ENCODE data around the gene BCL2L1.

DNA sequence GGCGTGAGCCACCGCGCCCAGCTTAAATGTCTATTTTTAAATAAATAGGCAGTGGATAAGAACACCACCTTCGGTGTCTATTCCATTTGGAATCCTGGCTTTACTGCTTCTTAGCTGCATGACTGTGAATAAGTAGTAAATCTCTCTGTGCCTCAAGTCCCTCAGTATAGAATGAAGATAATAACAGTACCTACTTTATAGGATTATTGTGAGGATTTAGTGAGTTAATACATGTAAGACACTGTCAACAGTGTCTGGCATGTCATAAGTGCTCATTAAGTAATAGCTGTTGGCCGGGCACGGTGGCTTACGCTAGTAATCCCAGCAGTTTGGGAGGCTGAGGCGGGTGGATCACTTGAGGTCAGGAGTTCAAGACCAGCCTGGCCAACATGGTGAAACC lies 26.6 kb upstream of the BCL2L1 start:
- TF ChIP-seq, protein P1, sequence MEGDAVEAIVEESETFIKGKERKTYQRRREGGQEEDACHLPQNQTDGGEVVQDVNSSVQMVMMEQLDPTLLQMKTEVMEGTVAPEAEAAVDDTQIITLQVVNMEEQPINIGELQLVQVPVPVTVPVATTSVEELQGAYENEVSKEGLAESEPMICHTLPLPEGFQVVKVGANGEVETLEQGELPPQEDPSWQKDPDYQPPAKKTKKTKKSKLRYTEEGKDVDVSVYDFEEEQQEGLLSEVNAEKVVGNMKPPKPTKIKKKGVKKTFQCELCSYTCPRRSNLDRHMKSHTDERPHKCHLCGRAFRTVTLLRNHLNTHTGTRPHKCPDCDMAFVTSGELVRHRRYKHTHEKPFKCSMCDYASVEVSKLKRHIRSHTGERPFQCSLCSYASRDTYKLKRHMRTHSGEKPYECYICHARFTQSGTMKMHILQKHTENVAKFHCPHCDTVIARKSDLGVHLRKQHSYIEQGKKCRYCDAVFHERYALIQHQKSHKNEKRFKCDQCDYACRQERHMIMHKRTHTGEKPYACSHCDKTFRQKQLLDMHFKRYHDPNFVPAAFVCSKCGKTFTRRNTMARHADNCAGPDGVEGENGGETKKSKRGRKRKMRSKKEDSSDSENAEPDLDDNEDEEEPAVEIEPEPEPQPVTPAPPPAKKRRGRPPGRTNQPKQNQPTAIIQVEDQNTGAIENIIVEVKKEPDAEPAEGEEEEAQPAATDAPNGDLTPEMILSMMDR (IDR thresholded peaks at IDR 0.05), result no peak
- no peak for TF ChIP-seq POLR2A (IDR thresholded peaks at IDR 0.05)

Data from body of pancreas (tissue), 4 donors.